GM12878 (cell line): Measurements from ENCODE around the gene MFAP3L. TPM values are rescaled to one million over a fixed set of nuclear protein-coding genes. Genes with fewer than 3 reads are reported as not detected.

Experiments
- ATAC-seq: fragments of 200-7000 bp; cut with Tn5 transposase; 3 replicates; pipeline ENCODE4 v1.9.1; 2020; ENCODE audit warnings: mild to moderate bottlenecking, moderate library complexity
- BruUV-seq: library from RNA; stranded (reverse); fragments of 400-500 nt; replicated peaks from 2 replicates; lab custom pipeline; 2021; lab: Mats Ljungman, UMichigan
- CTCF ChIA-PET: fragments of 300-600 bp; sonication (Branson Sonifier 250); formaldehyde crosslinking; extraction: SDS; loops from one replicate; lab custom pipeline; 2021; ENCODE audit warnings: inconsistent platforms; lab: Yijun Ruan, JAX
- POLR2A ChIA-PET: fragments of 350-600 bp; formaldehyde crosslinking; extraction: SDS; loops from one replicate; lab custom pipeline; 2021; ENCODE audit warnings: inconsistent platforms; lab: Charles Lee
- RAD21 ChIA-PET: fragments of 300-600 bp; sonication (Branson Sonifier 250); formaldehyde crosslinking; loops from one replicate; lab custom pipeline; 2023; ENCODE audit warnings: antibody characterized with exemption; ENCODE audit not compliant: unreplicated experiment; lab: Charles Lee
- SMC1A ChIA-PET: fragments of 300-600 bp; sonication (Branson Sonifier 250); formaldehyde crosslinking; loops from one replicate; lab custom pipeline; 2023; ENCODE audit not compliant: unreplicated experiment, uncharacterized antibody; lab: Charles Lee
- DNase-seq: peaks from one replicate; pipeline ENCODE4 v3.0.0-alpha.2; 2011; ENCODE audit warnings: low read depth, low spot score
- FAIRE-seq: peaks from 3 replicates; lab custom pipeline; 2011; peaks lifted over from hg19 to GRCh38; lab: Jason Lieb, UNC
- H2AFZ ChIP-seq: 2 replicates; pipeline ENCODE4 v1.6.0; 2011; ENCODE audit warnings: low read depth, low read length, control low read depth; ENCODE audit not compliant: control insufficient read depth
- H3K27ac ChIP-seq: 2 replicates; pipeline ENCODE4 v1.5.1; 2011; ENCODE audit warnings: control low read depth; ENCODE audit not compliant: control insufficient read depth, insufficient read depth
- H3K27me3 ChIP-seq, 2 experiments: replicated peaks in 1 of 2; 2 replicates each; pipeline versions ENCODE4 v1.6.0 to v1.6.1; 2011; ENCODE audit warnings: low read length in 1 of 2; ENCODE audit not compliant: control insufficient read depth in 2 of 2, insufficient read depth in 2 of 2
- H3K36me3 ChIP-seq, 2 experiments: 2 replicates each; pipeline ENCODE4 v1.5.1; 2011; ENCODE audit warnings: low read length in 1 of 2; ENCODE audit not compliant: control insufficient read depth in 2 of 2, insufficient read depth in 2 of 2
- H3K4me1 ChIP-seq: 2 replicates; pipeline ENCODE4 v1.6.1; 2011; ENCODE audit warnings: mild to moderate bottlenecking, low read length, moderate library complexity, mixed read lengths; ENCODE audit not compliant: control insufficient read depth, insufficient read depth
- H3K4me2 ChIP-seq: 2 replicates; pipeline ENCODE4 v1.6.0; 2011; ENCODE audit warnings: control low read depth; ENCODE audit not compliant: control insufficient read depth, insufficient read depth
- H3K4me3 ChIP-seq: fragments of 200-600 bp; sonication (generic); 2 replicates; pipeline ENCODE4 v1.5.1; 2016
- H3K79me2 ChIP-seq: 2 replicates; pipeline ENCODE4 v1.6.0; 2011; ENCODE audit warnings: low read length; ENCODE audit not compliant: control insufficient read depth, insufficient read depth
- H3K9ac ChIP-seq: 2 replicates; pipeline ENCODE4 v1.8.0; 2011; ENCODE audit warnings: low read length, control low read depth, mixed read lengths; ENCODE audit not compliant: control insufficient read depth, insufficient read depth
- H3K9me3 ChIP-seq: replicated peaks from 3 replicates; pipeline ENCODE4 v1.5.1; 2011; ENCODE audit warnings: mild to moderate bottlenecking, low read length; ENCODE audit not compliant: control insufficient read depth, insufficient read depth
- H4K20me1 ChIP-seq: 2 replicates; pipeline ENCODE4 v1.6.0; 2011; ENCODE audit not compliant: control insufficient read depth, insufficient read depth
- GATAD2B ChIP-seq: fragments of 450-650 bp; conservative IDR thresholded peaks from 2 replicates; pipeline ENCODE4 v1.6.1; 2017; ENCODE audit warnings: low read depth, mild to moderate bottlenecking, moderate library complexity
- HDAC2 ChIP-seq: fragments of 200-600 bp; sonication (generic); IDR thresholded peaks from 2 replicates; pipeline ENCODE4 v1.6.1; 2017
- MEF2A ChIP-seq: IDR thresholded peaks from 2 replicates; pipeline ENCODE4 v1.6.1; 2011; ENCODE audit warnings: low read depth, mild to moderate bottlenecking, low read length, moderate library complexity; ENCODE audit not compliant: insufficient read depth
- RAD21 ChIP-seq: IDR thresholded peaks from 2 replicates; pipeline ENCODE4 v1.6.1; 2011; ENCODE audit warnings: mild to moderate bottlenecking, low read depth, low read length, moderate library complexity; ENCODE audit not compliant: insufficient read depth
- SUZ12 ChIP-seq: fragments of 200-600 bp; sonication (generic); IDR thresholded peaks from one replicate; pipeline ENCODE4 v1.6.1; 2018; ENCODE audit warnings: antibody characterized with exemption, mild to moderate bottlenecking; ENCODE audit not compliant: unreplicated experiment
- ZBTB33 ChIP-seq: fragments of 450-650 bp; IDR thresholded peaks from 2 replicates; pipeline ENCODE4 v1.6.1; 2017; ENCODE audit warnings: mild to moderate bottlenecking
- ZBTB40 ChIP-seq: fragments of 450-650 bp; IDR thresholded peaks from 2 replicates; pipeline ENCODE4 v1.6.1; 2016; ENCODE audit warnings: mild to moderate bottlenecking, moderate library complexity, borderline replicate concordance
- WGBS: methylation state at CpG from one replicate; pipeline ENCODE4 v1.1.6; 2016; ENCODE audit warnings: low lambda C conversion rate; ENCODE audit not compliant: insufficient replicate concordance, insufficient coverage; ENCODE audit errors: missing lambda C conversion rate; 5-methylcytosine and 5-hydroxymethylcytosine counted together
- in situ Hi-C: fragments of 300-500 bp; cut with MboI; formaldehyde crosslinking; loops from 9 replicates; pipeline ENCODE4 v1.14.3; 2018; ENCODE audit warnings: mixed read lengths
- intact Hi-C: fragments of 100-400 bp; cut with micrococcal nuclease; formaldehyde crosslinking; loops from one replicate; pipeline ENCODE4 v1.14.2; 2022; ENCODE audit not compliant: unreplicated experiment
- polyA plus RNA-seq, 11 experiments: library from polyadenylated mRNA; depleted of rRNA in 4 of 11; unstranded in 6 of 11; stranded (reverse) in 5 of 11; fragments of >200 nt; fragmentation: Nextera tagmentation in 4 of 11; fragmentation: Illumina TruSeq in 1 of 11; extraction: Ambion mirVana in 4 of 11; extraction: Trizol in 1 of 11; gene quantifications; 1 replicate in 1 of 11; 2 replicates in 10 of 11; pipeline versions ENCODE4 v1.2.1 to v1.2.3, GENCODE V29; 2011 to 2016; ENCODE audit warnings: inconsistent platforms in 2 of 11, missing spikeins in 2 of 11, low read depth in 1 of 11
- total RNA-seq, 4 experiments: library from RNA; depleted of rRNA in 3 of 4; stranded (reverse); fragments of >200 nt in 3 of 4; fragmentation: Illumina TruSeq in 1 of 4; extraction: Trizol in 1 of 4; gene quantifications; 2 replicates each; pipeline versions ENCODE4 v1.2.1 to v1.2.3, GENCODE V29; 2013 to 2021
- TF ChIP-seq, protein P1 (sequence below), 3 experiments: IDR thresholded peaks in 2 of 3; conservative IDR thresholded peaks in 1 of 3; 2 replicates each; pipeline ENCODE4 v1.5.1; 2011; ENCODE audit warnings: low read depth in 3 of 3, low read length in 3 of 3, mild to moderate bottlenecking in 3 of 3, control low read depth in 2 of 3, moderate library complexity in 2 of 3, inconsistent platforms in 1 of 3, mixed read lengths in 1 of 3; ENCODE audit not compliant: control insufficient read depth in 2 of 3, insufficient read depth in 1 of 3; ENCODE audit errors: extremely low read depth in 1 of 3

The MFAP3L gene
- total and polyA plus RNA-seq, 10 of the 15 experiments (the other 5 are each of a cell fraction or from before 2014, with no cell fraction given), result 0.10 to 3.0 TPM; not detected in 8

DNA sequence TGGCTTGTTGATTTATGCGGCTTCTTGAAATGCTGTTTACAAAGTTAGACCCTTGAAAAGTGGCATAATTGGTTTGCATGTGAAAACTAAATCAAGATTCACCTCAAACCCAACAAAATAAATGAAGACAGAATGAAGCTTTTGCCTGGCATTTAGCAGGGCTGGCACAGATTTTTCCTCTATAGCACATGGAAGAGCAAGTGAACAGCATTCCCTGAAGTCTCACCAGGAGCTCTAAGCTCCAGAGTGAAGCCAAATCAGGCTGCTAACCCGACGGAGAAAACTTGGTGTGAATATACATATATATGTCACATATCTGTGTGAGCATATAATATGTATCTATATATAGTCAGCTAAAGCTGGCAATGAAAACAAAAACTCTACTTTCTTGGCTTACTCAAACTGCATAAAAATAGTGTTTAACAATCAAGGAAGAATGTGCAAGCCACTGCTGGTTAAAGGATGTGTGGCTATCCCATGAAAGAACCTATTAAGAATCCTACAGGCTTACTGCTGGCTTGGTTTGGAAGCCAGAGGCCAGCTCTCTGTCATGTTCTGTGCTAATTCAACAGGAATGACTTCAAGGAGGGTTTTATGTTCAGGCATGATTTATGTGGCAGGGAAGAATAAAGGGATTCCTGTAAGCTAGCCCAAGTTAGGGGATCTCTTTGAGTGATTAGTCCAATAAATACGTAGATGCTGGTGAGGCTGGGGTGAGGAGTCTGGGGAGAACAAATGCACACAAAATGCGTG lies 69.9 kb downstream of the MFAP3L start:
- no peak for FAIRE-seq
- TF ChIP-seq HDAC2 (no peak), SUZ12 (no peak), ZBTB33 (no peak), MEF2A (no peak), GATAD2B (no peak), RAD21 (no peak), ZBTB40 (no peak)
- TF ChIP-seq, protein P1, sequence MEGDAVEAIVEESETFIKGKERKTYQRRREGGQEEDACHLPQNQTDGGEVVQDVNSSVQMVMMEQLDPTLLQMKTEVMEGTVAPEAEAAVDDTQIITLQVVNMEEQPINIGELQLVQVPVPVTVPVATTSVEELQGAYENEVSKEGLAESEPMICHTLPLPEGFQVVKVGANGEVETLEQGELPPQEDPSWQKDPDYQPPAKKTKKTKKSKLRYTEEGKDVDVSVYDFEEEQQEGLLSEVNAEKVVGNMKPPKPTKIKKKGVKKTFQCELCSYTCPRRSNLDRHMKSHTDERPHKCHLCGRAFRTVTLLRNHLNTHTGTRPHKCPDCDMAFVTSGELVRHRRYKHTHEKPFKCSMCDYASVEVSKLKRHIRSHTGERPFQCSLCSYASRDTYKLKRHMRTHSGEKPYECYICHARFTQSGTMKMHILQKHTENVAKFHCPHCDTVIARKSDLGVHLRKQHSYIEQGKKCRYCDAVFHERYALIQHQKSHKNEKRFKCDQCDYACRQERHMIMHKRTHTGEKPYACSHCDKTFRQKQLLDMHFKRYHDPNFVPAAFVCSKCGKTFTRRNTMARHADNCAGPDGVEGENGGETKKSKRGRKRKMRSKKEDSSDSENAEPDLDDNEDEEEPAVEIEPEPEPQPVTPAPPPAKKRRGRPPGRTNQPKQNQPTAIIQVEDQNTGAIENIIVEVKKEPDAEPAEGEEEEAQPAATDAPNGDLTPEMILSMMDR (IDR thresholded peaks at IDR 0.05 in 2 of 3, conservative IDR thresholded peaks at IDR 0.05 in 1 of 3; ENCODE audit: control insufficient read depth in 2 of 3, extremely low read depth in 1 of 3, insufficient read depth in 1 of 3, low read depth in 3 of 3, low read length in 3 of 3), result no peak
- TF ChIP-seq, all 136 proteins: peak for 0
- no peaks in the 10 kb centered on the region for H3K9me3 ChIP-seq
- no peak for ATAC-seq
- H3K4me2 ChIP-seq, result no peak overlapping the region
- H3K36me3 ChIP-seq, result no peaks in the 10 kb centered on the region
- POLR2A ChIA-PET, result interaction anchor here (1.0 kb wide), 1 partner anchor 11 kb away, joined by 3 read pairs; no protein-coding TSS in a partner anchor
- no peaks in the 10 kb centered on the region for H4K20me1 ChIP-seq
- H2AFZ ChIP-seq, result no peak overlapping the region
- H3K9ac ChIP-seq, result no peak overlapping the region
- H3K4me1 ChIP-seq, result peaks cover 3% of the 10 kb centered on the region; the same call in 1 of the 2 replicates
- in situ Hi-C loops, result no loop called here
- intact Hi-C loops, result no loop called here
- no TSS peak for BruUV-seq
- no peak overlapping the region for H3K27ac ChIP-seq
- SMC1A ChIA-PET, result no interaction called here
- DNase-seq, result no peak
- no peaks in the 10 kb centered on the region for H3K79me2 ChIP-seq
- CTCF ChIA-PET, result no interaction called here
- H3K27me3 ChIP-seq, result no peaks in the 10 kb centered on the region; a peak in 2 of 4 replicates
- RAD21 ChIA-PET, result no interaction called here
- 56% methylated on average over 5 of the region's 5 CpGs for WGBS
- H3K4me3 ChIP-seq, result no peak overlapping the region
